GM23338 (cell line): Measurements from ENCODE around the gene ARMH4. TPM values are rescaled to one million over a fixed set of nuclear protein-coding genes. Genes with fewer than 3 reads are reported as not detected.

Experiments
- ATAC-seq: fragments of 200-7000 bp; cut with Tn5 transposase; 3 replicates; pipeline ENCODE4 v1.9.1; 2020
- DNase-seq: peaks from one replicate; pipeline ENCODE4 v3.0.0-alpha.2; 2015; ENCODE audit warnings: low spot score
- H2AFZ ChIP-seq: fragments of 200-600 bp; sonication (generic); 2 replicates; pipeline ENCODE4 v1.8.0; 2016; ENCODE audit warnings: antibody characterized with exemption, mild to moderate bottlenecking, moderate library complexity
- H3F3A ChIP-seq: fragments of 200-600 bp; sonication (generic); replicated peaks from 2 replicates; pipeline ENCODE4 v1.8.0; 2017; ENCODE audit warnings: antibody characterized with exemption, mixed run types, low read depth
- H3K27ac ChIP-seq: fragments of 200-600 bp; sonication (generic); 2 replicates; pipeline ENCODE4 v1.6.1; 2016; ENCODE audit warnings: low read depth
- H3K27me3 ChIP-seq: fragments of 200-600 bp; sonication (generic); 2 replicates; pipeline ENCODE4 v1.8.0; 2016; ENCODE audit warnings: mild to moderate bottlenecking, mixed run types, moderate library complexity; ENCODE audit not compliant: insufficient read depth
- H3K36me3 ChIP-seq: fragments of 200-600 bp; sonication (generic); 2 replicates; pipeline ENCODE4 v1.8.0; 2016; ENCODE audit warnings: mild to moderate bottlenecking; ENCODE audit not compliant: insufficient read depth
- H3K4me1 ChIP-seq: fragments of 200-600 bp; sonication (generic); 2 replicates; pipeline ENCODE4 v1.8.0; 2016; ENCODE audit warnings: mild to moderate bottlenecking, moderate library complexity; ENCODE audit not compliant: insufficient read depth
- H3K4me2 ChIP-seq: fragments of 200-600 bp; sonication (generic); 2 replicates; pipeline ENCODE4 v1.7.1; 2017; ENCODE audit warnings: mixed run types
- H3K4me3 ChIP-seq: fragments of 200-600 bp; sonication (generic); 2 replicates; pipeline ENCODE4 v1.6.1; 2016; ENCODE audit warnings: mixed run types
- H3K79me2 ChIP-seq: fragments of 200-600 bp; sonication (generic); replicated peaks from 2 replicates; pipeline ENCODE4 v1.8.0; 2017; ENCODE audit warnings: mild to moderate bottlenecking; ENCODE audit not compliant: insufficient read depth
- H3K9me2 ChIP-seq: fragments of 200-600 bp; sonication (generic); 2 replicates; pipeline ENCODE4 v1.8.0; 2017; ENCODE audit not compliant: insufficient read depth
- H4K20me1 ChIP-seq: fragments of 200-600 bp; sonication (generic); replicated peaks from 2 replicates; pipeline ENCODE4 v1.8.0; 2017; ENCODE audit warnings: mild to moderate bottlenecking; ENCODE audit not compliant: insufficient read depth
- H3K27ac Mint-ChIP-seq: 2 replicates; pipeline ENCODE4 v1.8.0; 2020; ENCODE audit warnings: inconsistent platforms, mild to moderate bottlenecking, moderate library complexity, mixed read lengths
- H3K27me3 Mint-ChIP-seq: 3 replicates; pipeline ENCODE4 v1.8.0; 2022; ENCODE audit warnings: low read depth, mild to moderate bottlenecking, moderate library complexity, mixed read lengths, inconsistent platforms; ENCODE audit not compliant: insufficient read depth, poor library complexity
- H3K36me3 Mint-ChIP-seq: 3 replicates; pipeline ENCODE4 v1.8.0; 2021; ENCODE audit warnings: low read depth, mild to moderate bottlenecking, inconsistent platforms, moderate library complexity, mixed read lengths
- H3K4me1 Mint-ChIP-seq: 3 replicates; pipeline ENCODE4 v1.8.0; 2020; ENCODE audit warnings: mild to moderate bottlenecking, inconsistent platforms, mixed read lengths
- H3K4me3 Mint-ChIP-seq: 3 replicates; pipeline ENCODE4 v1.8.0; 2021; ENCODE audit warnings: moderate library complexity, mild to moderate bottlenecking, inconsistent platforms, mixed read lengths
- H3K9me3 Mint-ChIP-seq: 3 replicates; pipeline ENCODE4 v1.8.0; 2020; ENCODE audit warnings: moderate library complexity, mild to moderate bottlenecking, inconsistent platforms, mixed read lengths
- CREB1 ChIP-seq: fragments of 250-450 bp; sonication (Bioruptor Pico); IDR thresholded peaks from 2 replicates; pipeline ENCODE4 v1.5.0; 2020; ENCODE audit warnings: low read depth, mild to moderate bottlenecking, moderate library complexity
- EZH2 ChIP-seq: fragments of 200-600 bp; sonication (generic); IDR thresholded peaks from one replicate; pipeline ENCODE4 v1.8.0; 2017; ENCODE audit warnings: antibody characterized with exemption, mild to moderate bottlenecking, low read depth; ENCODE audit not compliant: unreplicated experiment
- EZH2phosphoT487 ChIP-seq: fragments of 200-600 bp; sonication (generic); IDR thresholded peaks from one replicate; pipeline ENCODE4 v1.8.1; 2018; ENCODE audit warnings: antibody characterized with exemption; ENCODE audit not compliant: unreplicated experiment
- JUNB ChIP-seq: IDR thresholded peaks from one replicate; pipeline ENCODE4 v1.6.1; 2016; ENCODE audit warnings: antibody characterized with exemption; ENCODE audit not compliant: unreplicated experiment
- NANOG ChIP-seq: IDR thresholded peaks from 2 replicates; pipeline ENCODE4 v1.6.1; 2016; ENCODE audit warnings: antibody characterized with exemption, borderline replicate concordance
- POLR2AphosphoS5 ChIP-seq: IDR thresholded peaks from 2 replicates; pipeline ENCODE4 v1.6.1; 2016; ENCODE audit warnings: antibody characterized with exemption, low read depth
- STAT1 ChIP-seq: IDR thresholded peaks from one replicate; pipeline ENCODE4 v1.6.1; 2016; ENCODE audit warnings: antibody characterized with exemption; ENCODE audit not compliant: unreplicated experiment
- ZNF114 ChIP-seq: fragments of 250-450 bp; sonication (Bioruptor Pico); IDR thresholded peaks from 2 replicates; pipeline ENCODE4 v1.5.0; 2020; ENCODE audit warnings: mild to moderate bottlenecking, moderate library complexity
- ZNF331 ChIP-seq: fragments of 250-450 bp; sonication (Bioruptor Pico); IDR thresholded peaks from 2 replicates; pipeline ENCODE4 v1.5.0; 2020; ENCODE audit warnings: low read depth, mild to moderate bottlenecking, moderate library complexity
- polyA plus RNA-seq: library from polyadenylated mRNA; unstranded; fragments of >200 nt; fragmentation: Nextera tagmentation; extraction: Ambion mirVana; gene quantifications from 2 replicates; pipeline ENCODE4 v1.2.1, GENCODE V29; 2016
- total RNA-seq: library from RNA; depleted of rRNA; stranded (reverse); fragments of >200 nt; shearing (Covaris generic); gene quantifications from 2 replicates; pipeline ENCODE4 v1.2.3, GENCODE V29; 2014
- TF ChIP-seq, protein P1 (sequence below): IDR thresholded peaks from 2 replicates; pipeline ENCODE4 v1.6.1; 2016; ENCODE audit warnings: antibody characterized with exemption
- TF ChIP-seq, protein P2 (sequence below), 2 experiments: fragments of 200-600 bp in 1 of 2; sonication (generic) in 1 of 2; conservative IDR thresholded peaks; 2 replicates each; pipeline versions ENCODE4 v1.5.1 to v1.6.1; 2016 to 2017; ENCODE audit warnings: antibody characterized with exemption in 2 of 2, low read depth in 2 of 2, mild to moderate bottlenecking in 2 of 2, moderate library complexity in 1 of 2
- TF ChIP-seq, protein P3 (sequence below): IDR thresholded peaks from one replicate; pipeline ENCODE4 v1.6.1; 2018; ENCODE audit warnings: antibody characterized with exemption; ENCODE audit not compliant: unreplicated experiment

Gene ARMH4
- total and polyA plus RNA-seq, 2 experiments from 2014 or later = 15.5 to 20.2 TPM

DNA sequence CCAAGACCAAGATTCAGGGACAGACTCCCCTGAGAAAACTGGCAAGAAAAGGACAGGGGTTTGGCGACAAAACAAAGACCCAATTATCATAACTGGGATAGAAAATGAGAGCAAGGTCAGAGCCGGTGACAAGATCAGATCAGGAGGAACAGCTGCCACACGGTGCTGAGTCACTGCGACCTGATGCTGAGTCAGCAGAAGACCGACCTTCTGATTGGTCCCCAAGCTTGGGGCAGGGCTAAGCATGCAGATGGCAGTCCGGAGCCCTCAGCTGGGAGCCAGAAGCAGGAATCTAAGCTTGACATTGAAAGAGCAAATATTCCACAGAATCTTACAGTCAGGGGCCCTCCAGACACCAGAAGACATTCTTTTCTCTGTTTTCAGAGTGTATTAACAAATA lies 19.1 kb upstream of the ARMH4 start:
- ATAC-seq = peak; percentile 97
- Mint-ChIP-seq H3K36me3 (no peaks in the 10 kb centered on the region), H3K9me3 (no peaks in the 10 kb centered on the region; the same call in 2 of the 3 replicates), H3K4me1 (peaks cover 21% of the 10 kb centered on the region), H3K27me3 (peaks cover 4% of the 10 kb centered on the region), H3K27ac (peak overlapping the region; percentile 97), H3K4me3 (no peak overlapping the region; the same call in 2 of the 3 replicates)
- Histone ChIP-seq H3K4me1 (peaks cover 4% of the 10 kb centered on the region; the same call in 1 of the 2 replicates), H4K20me1 (no peaks in the 10 kb centered on the region), H3K27ac (no peak overlapping the region), H3K4me3 (no peak overlapping the region), H2AFZ (peak overlapping the region; percentile 70), H3K9me2 (no peaks in the 10 kb centered on the region), H3F3A (no peaks in the 10 kb centered on the region), H3K4me2 (peak overlapping the region; percentile 12; the same call in 1 of the 2 replicates), H3K36me3 (no peaks in the 10 kb centered on the region), H3K79me2 (no peaks in the 10 kb centered on the region), H3K27me3 (no peaks in the 10 kb centered on the region)
- TF ChIP-seq, protein P1, sequence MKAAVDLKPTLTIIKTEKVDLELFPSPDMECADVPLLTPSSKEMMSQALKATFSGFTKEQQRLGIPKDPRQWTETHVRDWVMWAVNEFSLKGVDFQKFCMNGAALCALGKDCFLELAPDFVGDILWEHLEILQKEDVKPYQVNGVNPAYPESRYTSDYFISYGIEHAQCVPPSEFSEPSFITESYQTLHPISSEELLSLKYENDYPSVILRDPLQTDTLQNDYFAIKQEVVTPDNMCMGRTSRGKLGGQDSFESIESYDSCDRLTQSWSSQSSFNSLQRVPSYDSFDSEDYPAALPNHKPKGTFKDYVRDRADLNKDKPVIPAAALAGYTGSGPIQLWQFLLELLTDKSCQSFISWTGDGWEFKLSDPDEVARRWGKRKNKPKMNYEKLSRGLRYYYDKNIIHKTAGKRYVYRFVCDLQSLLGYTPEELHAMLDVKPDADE = 0 out of 2 replicates have a peak, but pooled peaks have one; percentile 29
- TF ChIP-seq CREB1 (CRISPR knock-in tag) = peak; percentile 59; the same call in 1 of the 2 replicates
- TF ChIP-seq ZNF114 (CRISPR knock-in tag) = no peak
- TF ChIP-seq, protein P2, sequence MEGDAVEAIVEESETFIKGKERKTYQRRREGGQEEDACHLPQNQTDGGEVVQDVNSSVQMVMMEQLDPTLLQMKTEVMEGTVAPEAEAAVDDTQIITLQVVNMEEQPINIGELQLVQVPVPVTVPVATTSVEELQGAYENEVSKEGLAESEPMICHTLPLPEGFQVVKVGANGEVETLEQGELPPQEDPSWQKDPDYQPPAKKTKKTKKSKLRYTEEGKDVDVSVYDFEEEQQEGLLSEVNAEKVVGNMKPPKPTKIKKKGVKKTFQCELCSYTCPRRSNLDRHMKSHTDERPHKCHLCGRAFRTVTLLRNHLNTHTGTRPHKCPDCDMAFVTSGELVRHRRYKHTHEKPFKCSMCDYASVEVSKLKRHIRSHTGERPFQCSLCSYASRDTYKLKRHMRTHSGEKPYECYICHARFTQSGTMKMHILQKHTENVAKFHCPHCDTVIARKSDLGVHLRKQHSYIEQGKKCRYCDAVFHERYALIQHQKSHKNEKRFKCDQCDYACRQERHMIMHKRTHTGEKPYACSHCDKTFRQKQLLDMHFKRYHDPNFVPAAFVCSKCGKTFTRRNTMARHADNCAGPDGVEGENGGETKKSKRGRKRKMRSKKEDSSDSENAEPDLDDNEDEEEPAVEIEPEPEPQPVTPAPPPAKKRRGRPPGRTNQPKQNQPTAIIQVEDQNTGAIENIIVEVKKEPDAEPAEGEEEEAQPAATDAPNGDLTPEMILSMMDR (conservative IDR thresholded peaks at IDR 0.05; ENCODE audit: low read depth in 2 of 2) = no peak
- DNase-seq = peak; percentile 94

DNA sequence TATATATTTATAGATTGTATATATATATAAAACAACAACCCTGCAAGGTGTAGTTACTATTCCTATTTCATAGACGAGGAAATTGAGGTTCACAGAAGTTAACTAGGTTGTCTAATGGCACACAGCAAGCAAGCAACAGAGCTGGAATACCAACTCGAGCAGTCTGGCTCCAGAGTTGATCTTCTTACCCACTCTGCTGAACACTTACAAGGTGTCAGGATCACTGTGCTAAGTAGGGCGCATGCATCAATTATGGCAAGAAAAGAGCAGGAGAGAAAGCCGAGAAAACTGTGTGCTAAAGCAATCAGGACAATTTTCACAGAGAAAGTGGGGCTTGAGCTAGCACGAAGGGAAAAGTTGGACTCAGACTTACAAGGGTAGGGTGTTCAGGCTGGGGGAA lies 15.9 kb upstream of the ARMH4 start:
- H3K4me1 ChIP-seq = peaks cover 4% of the 10 kb centered on the region; the same call in 1 of the 2 replicates
- H2AFZ ChIP-seq = no peak overlapping the region
- Mint-ChIP-seq H3K27ac (peak overlapping the region; percentile 63; the same call in 1 of the 2 replicates), H3K36me3 (no peaks in the 10 kb centered on the region), H3K4me1 (peaks cover 21% of the 10 kb centered on the region), H3K9me3 (no peaks in the 10 kb centered on the region; the same call in 2 of the 3 replicates), H3K27me3 (peaks cover 4% of the 10 kb centered on the region), H3K4me3 (no peak overlapping the region)
- H3K27ac ChIP-seq = no peak overlapping the region
- H3F3A ChIP-seq = no peaks in the 10 kb centered on the region
- H3K4me2 ChIP-seq = no peak overlapping the region
- H4K20me1 ChIP-seq = no peaks in the 10 kb centered on the region
- H3K9me2 ChIP-seq = no peaks in the 10 kb centered on the region
- DNase-seq (no peak), ATAC-seq (no peak)
- H3K27me3 ChIP-seq = no peaks in the 10 kb centered on the region
- no peaks in the 10 kb centered on the region for H3K79me2 ChIP-seq
- no peaks in the 10 kb centered on the region for H3K36me3 ChIP-seq
- no peak overlapping the region for H3K4me3 ChIP-seq
- TF ChIP-seq CREB1 (CRISPR knock-in tag) (no peak), EZH2 (no peak), NANOG (no peak), ZNF114 (CRISPR knock-in tag) (no peak), STAT1 (no peak), ZNF331 (CRISPR knock-in tag) (no peak), EZH2phosphoT487 (no peak), POLR2AphosphoS5 (no peak), JUNB (no peak)
- TF ChIP-seq, protein P1 = no peak
- TF ChIP-seq, protein P3, sequence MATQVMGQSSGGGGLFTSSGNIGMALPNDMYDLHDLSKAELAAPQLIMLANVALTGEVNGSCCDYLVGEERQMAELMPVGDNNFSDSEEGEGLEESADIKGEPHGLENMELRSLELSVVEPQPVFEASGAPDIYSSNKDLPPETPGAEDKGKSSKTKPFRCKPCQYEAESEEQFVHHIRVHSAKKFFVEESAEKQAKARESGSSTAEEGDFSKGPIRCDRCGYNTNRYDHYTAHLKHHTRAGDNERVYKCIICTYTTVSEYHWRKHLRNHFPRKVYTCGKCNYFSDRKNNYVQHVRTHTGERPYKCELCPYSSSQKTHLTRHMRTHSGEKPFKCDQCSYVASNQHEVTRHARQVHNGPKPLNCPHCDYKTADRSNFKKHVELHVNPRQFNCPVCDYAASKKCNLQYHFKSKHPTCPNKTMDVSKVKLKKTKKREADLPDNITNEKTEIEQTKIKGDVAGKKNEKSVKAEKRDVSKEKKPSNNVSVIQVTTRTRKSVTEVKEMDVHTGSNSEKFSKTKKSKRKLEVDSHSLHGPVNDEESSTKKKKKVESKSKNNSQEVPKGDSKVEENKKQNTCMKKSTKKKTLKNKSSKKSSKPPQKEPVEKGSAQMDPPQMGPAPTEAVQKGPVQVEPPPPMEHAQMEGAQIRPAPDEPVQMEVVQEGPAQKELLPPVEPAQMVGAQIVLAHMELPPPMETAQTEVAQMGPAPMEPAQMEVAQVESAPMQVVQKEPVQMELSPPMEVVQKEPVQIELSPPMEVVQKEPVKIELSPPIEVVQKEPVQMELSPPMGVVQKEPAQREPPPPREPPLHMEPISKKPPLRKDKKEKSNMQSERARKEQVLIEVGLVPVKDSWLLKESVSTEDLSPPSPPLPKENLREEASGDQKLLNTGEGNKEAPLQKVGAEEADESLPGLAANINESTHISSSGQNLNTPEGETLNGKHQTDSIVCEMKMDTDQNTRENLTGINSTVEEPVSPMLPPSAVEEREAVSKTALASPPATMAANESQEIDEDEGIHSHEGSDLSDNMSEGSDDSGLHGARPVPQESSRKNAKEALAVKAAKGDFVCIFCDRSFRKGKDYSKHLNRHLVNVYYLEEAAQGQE = no peak
- TF ChIP-seq, protein P2 (conservative IDR thresholded peaks at IDR 0.05; ENCODE audit: low read depth in 2 of 2) = no peak
